ENCODE data around the gene TUBB1. TPM values are rescaled to one million over a fixed set of nuclear protein-coding genes. Genes with fewer than 3 reads are reported as not detected.

Gene TUBB1
- total and polyA plus RNA-seq, 2 donors (not counting 1 experiment from before 2014, with no cell fraction given), result 0.22 to 0.43 TPM

DNA sequence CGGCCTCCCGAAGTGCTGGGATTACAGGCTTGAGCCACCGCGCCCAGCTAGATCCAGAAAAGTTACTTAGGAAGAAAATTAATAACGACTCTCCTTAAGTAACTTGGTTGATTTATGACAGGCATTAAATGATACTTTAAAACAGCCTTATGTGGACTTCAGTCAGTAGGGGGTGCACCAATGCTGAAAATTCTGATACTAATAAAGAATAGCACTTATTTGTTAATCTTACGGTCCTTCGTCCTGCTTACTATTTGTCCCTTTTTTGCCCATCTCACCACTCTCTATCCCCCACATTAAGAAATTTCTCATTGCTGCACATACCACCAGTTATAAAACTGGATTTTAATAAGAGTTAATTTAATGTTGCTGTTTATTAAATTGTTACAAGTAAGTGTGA lies 36.1 kb downstream of the TUBB1 start:
- H3K4me3 Mint-ChIP-seq, result no peak overlapping the region
- DNase-seq, result peak; percentile 59
- H3K4me1 ChIP-seq (ENCODE audit: control insufficient read depth in 2 of 2, insufficient read depth in 2 of 2, low read length in 2 of 2), result no peaks in the 10 kb centered on the region
- intact Hi-C loops (cut with micrococcal nuclease), result loop anchor here (1.0 to 10.0 kb wide), 2 partner anchors 167 to 349 kb away; no protein-coding TSS in a partner anchor
- ChIA-PET CTCF (interaction anchor here (0.6 to 2.7 kb wide), 11 partner anchors 9 to 441 kb away, joined by 3 to 11 read pairs (median 6); no protein-coding TSS in a partner anchor), POLR2A (no interaction called here)
- no peaks in the 10 kb centered on the region for H3K36me3 ChIP-seq (replicated peaks in 1 of 2; ENCODE audit: control extremely low read depth in 1 of 2, control insufficient read depth in 1 of 2, extremely low read depth in 1 of 2, insufficient read depth in 2 of 2, low read length in 1 of 2)
- peaks cover 0 to 17% (median 9%) of the 10 kb centered on the region in 4 experiments for H3K27me3 ChIP-seq (replicated peaks in 1 of 4; ENCODE audit: control extremely low read depth in 1 of 4, control insufficient read depth in 3 of 4, insufficient read depth in 4 of 4, low read length in 3 of 4)
- no peaks in the 10 kb centered on the region for H3K79me2 ChIP-seq (ENCODE audit: control insufficient read depth, insufficient read depth, low read length)
- H3K9me3 Mint-ChIP-seq (ENCODE audit: insufficient read depth), result no peaks in the 10 kb centered on the region
- H3K4me2 ChIP-seq (replicated peaks; ENCODE audit: low read depth, low read length, poor library complexity, severe bottlenecking), result no peak overlapping the region
- TF ChIP-seq, protein P1, sequence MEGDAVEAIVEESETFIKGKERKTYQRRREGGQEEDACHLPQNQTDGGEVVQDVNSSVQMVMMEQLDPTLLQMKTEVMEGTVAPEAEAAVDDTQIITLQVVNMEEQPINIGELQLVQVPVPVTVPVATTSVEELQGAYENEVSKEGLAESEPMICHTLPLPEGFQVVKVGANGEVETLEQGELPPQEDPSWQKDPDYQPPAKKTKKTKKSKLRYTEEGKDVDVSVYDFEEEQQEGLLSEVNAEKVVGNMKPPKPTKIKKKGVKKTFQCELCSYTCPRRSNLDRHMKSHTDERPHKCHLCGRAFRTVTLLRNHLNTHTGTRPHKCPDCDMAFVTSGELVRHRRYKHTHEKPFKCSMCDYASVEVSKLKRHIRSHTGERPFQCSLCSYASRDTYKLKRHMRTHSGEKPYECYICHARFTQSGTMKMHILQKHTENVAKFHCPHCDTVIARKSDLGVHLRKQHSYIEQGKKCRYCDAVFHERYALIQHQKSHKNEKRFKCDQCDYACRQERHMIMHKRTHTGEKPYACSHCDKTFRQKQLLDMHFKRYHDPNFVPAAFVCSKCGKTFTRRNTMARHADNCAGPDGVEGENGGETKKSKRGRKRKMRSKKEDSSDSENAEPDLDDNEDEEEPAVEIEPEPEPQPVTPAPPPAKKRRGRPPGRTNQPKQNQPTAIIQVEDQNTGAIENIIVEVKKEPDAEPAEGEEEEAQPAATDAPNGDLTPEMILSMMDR (IDR thresholded peaks at IDR 0.05), result peak; percentile 67
- TF ChIP-seq EZH2 (IDR thresholded peaks at IDR 0.05; ENCODE audit: borderline replicate concordance, insufficient read depth, low read depth, low read length, poor library complexity, severe bottlenecking), result no peak
- no peaks in the 10 kb centered on the region for H3K9me3 ChIP-seq (ENCODE audit: control extremely low read depth in 1 of 3, control insufficient read depth in 2 of 3, insufficient read depth in 1 of 3, low read length in 2 of 3)
- H3K27ac ChIP-seq (ENCODE audit: low read length in 2 of 2), result no peak overlapping the region
- WGBS (ENCODE audit: insufficient coverage), result no CpG with 5 or more reads among the region's 7 CpGs
- H3K27ac Mint-ChIP-seq, result no peak overlapping the region
- H3K9ac ChIP-seq (ENCODE audit: low read length), result no peak overlapping the region
- peaks cover 38% of the 10 kb centered on the region for H3K27me3 Mint-ChIP-seq
- ATAC-seq (ENCODE audit: low read depth), result peak; percentile 28
- H3K4me3 ChIP-seq (ENCODE audit: control extremely low read depth in 1 of 5, extremely low read depth in 1 of 5, insufficient read depth in 1 of 5, low read depth in 2 of 5, low read length in 4 of 5), result no peak overlapping the region
- H4K20me1 ChIP-seq (ENCODE audit: control insufficient read depth, insufficient read depth, low read length, poor library complexity, severe bottlenecking), result no peaks in the 10 kb centered on the region
- H2AFZ ChIP-seq (ENCODE audit: insufficient read depth, low read depth, low read length, poor library complexity, severe bottlenecking), result no peak overlapping the region
- no peaks in the 10 kb centered on the region for H3K4me1 Mint-ChIP-seq

DNA sequence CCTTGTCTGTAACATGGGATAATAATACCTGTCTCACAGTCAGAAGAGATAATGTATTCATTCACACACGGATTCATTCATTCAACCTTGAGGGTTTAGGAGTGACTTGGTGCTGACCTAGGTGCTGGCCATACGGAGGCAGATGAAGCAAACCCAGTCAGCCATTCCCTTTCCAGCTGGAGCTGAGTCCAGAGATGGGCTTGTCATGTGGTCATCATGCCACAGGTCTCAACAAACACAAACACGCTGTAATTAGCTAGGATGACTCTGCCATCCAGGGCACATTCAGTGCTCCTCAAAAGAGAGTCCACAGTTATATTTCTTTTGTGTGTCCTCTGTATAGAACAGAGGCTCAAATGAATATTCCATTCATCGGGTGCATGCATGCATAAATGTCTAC lies 42.9 kb downstream of the TUBB1 start:
- no peak overlapping the region for H3K4me3 Mint-ChIP-seq
- Histone ChIP-seq H3K36me3 (replicated peaks in 1 of 2; ENCODE audit: control extremely low read depth in 1 of 2, control insufficient read depth in 1 of 2, extremely low read depth in 1 of 2, insufficient read depth in 2 of 2, low read length in 1 of 2) (no peaks in the 10 kb centered on the region), H3K9ac (ENCODE audit: low read length) (no peak overlapping the region), H3K27me3 (replicated peaks in 1 of 4; ENCODE audit: control extremely low read depth in 1 of 4, control insufficient read depth in 3 of 4, insufficient read depth in 4 of 4, low read length in 3 of 4) (peaks cover 0 to 7% (median 0%) of the 10 kb centered on the region in 4 experiments), H3K79me2 (ENCODE audit: control insufficient read depth, insufficient read depth, low read length) (no peaks in the 10 kb centered on the region), H3K4me3 (ENCODE audit: control extremely low read depth in 1 of 5, extremely low read depth in 1 of 5, insufficient read depth in 1 of 5, low read depth in 2 of 5, low read length in 4 of 5) (no peak overlapping the region), H3K9me3 (ENCODE audit: control extremely low read depth in 1 of 3, control insufficient read depth in 2 of 3, insufficient read depth in 1 of 3, low read length in 2 of 3) (no peaks in the 10 kb centered on the region), H3K27ac (ENCODE audit: low read length in 2 of 2) (no peak overlapping the region), H2AFZ (ENCODE audit: insufficient read depth, low read depth, low read length, poor library complexity, severe bottlenecking) (no peak overlapping the region), H3K4me2 (replicated peaks; ENCODE audit: low read depth, low read length, poor library complexity, severe bottlenecking) (no peak overlapping the region), H3K4me1 (ENCODE audit: control insufficient read depth in 2 of 2, insufficient read depth in 2 of 2, low read length in 2 of 2) (no peaks in the 10 kb centered on the region), H4K20me1 (ENCODE audit: control insufficient read depth, insufficient read depth, low read length, poor library complexity, severe bottlenecking) (no peaks in the 10 kb centered on the region)
- ATAC-seq (ENCODE audit: low read depth), result no peak
- no peak overlapping the region for H3K27ac Mint-ChIP-seq
- intact Hi-C loops (cut with micrococcal nuclease), result no loop called here
- POLR2A ChIA-PET, result no interaction called here
- CTCF ChIA-PET, result no interaction called here
- peaks cover 29% of the 10 kb centered on the region for H3K27me3 Mint-ChIP-seq
- WGBS (ENCODE audit: insufficient coverage), result 100% methylated on average over 2 of the region's 4 CpGs
- no peaks in the 10 kb centered on the region for H3K4me1 Mint-ChIP-seq
- H3K9me3 Mint-ChIP-seq (ENCODE audit: insufficient read depth), result no peaks in the 10 kb centered on the region
- no peak for TF ChIP-seq EZH2 (IDR thresholded peaks at IDR 0.05; ENCODE audit: borderline replicate concordance, insufficient read depth, low read depth, low read length, poor library complexity, severe bottlenecking)
- no peak for DNase-seq
